ENCODE data around the gene CNTNAP1. TPM values are rescaled to one million over a fixed set of nuclear protein-coding genes. Genes with fewer than 3 reads are reported as not detected.
"Not testable (repeated sequence)": the region's sequence is repeated elsewhere in the genome, so short reads cannot be mapped to it uniquely, and the experiment has no call there.

The CNTNAP1 gene
- total RNA-seq, 4 donors from 2014 or later, result 3.7 to 43.8 (median 10.1) TPM

GRCh38 chr17:42655528-42655927, 26.8 kb upstream of the CNTNAP1 start:
- H3K4me3 ChIP-seq, result no peak overlapping the region
- no peak for TF ChIP-seq CTCF (IDR thresholded peaks at IDR 0.05)
- peaks cover 18% of the 10 kb centered on the region for H3K27me3 ChIP-seq
- 55 to 63% methylated on average over 2 of the region's 2 CpGs for WGBS, 2 donors (ENCODE audit: low coverage in 1 of 2)
- intact Hi-C loops (cut with DNase I; ENCODE audit: low total_unique reads), result no loop called here
- H3K27ac ChIP-seq, result no peak overlapping the region
- no peaks in the 10 kb centered on the region for H3K36me3 ChIP-seq
- DNase-seq, result no peak
- no peaks in the 10 kb centered on the region for H3K9me3 ChIP-seq
- H3K4me1 ChIP-seq, result peaks cover 5 to 34% (median 28%) of the 10 kb centered on the region in 4 donors
- in situ Hi-C loops (cut with MboI; ENCODE audit: low pct_ligation_motif_present in 1 of 4, low pct_unique_long_range_greater_than_20kb in 1 of 4, low sequenced_read_pairs in 3 of 4), result no loop called here

DNA sequence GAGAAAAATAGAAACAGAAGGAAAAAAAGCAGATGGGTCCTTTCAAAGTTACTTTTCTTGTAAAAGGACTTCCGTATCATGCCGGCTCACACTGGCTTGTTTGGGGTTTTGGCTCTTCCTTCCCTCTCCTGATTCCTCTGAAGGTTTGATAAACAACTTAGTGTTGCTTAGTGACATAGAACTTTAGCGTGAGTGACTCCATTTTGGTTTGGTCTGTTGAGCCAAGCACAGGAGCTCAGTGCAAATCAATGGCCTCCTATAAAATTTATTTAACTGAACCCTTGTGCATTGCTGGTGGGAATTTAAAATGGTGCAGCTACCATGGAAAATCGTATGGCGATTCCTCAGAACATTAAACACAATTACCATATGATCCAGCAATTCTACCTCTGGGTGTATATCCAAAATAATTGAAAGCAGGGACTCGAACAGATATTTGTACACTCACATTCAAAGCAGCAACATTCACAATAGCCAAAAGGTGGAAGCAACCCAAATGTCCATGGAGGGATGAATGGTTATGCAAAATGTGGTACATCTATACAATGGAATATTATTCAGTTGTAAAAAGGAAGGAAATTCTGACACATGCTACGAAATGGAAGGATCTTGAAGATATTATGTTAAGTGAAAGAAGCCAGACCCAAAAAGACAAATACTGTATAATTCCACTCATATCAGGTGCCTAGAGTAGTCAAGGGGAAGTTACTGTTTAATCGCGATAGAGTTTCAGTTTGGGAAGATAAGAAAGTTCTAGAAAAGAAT, 24.3 kb upstream of the CNTNAP1 start:
- Histone ChIP-seq H3K4me1 (peaks cover 5 to 41% (median 32%) of the 10 kb centered on the region in 4 donors), H3K9me3 (no peaks in the 10 kb centered on the region), H3K36me3 (no peaks in the 10 kb centered on the region), H3K27ac (no peak overlapping the region), H3K4me3 (no peak overlapping the region), H3K27me3 (peaks cover 17% of the 10 kb centered on the region)
- WGBS, 2 donors (ENCODE audit: low coverage in 1 of 2), result 82% methylated on average over 8 to 9 of the region's 9 CpGs
- no peak for DNase-seq
- intact Hi-C loops (cut with DNase I; ENCODE audit: low total_unique reads) (no loop called here), in situ Hi-C loops (cut with MboI; ENCODE audit: low pct_ligation_motif_present in 1 of 4, low pct_unique_long_range_greater_than_20kb in 1 of 4, low sequenced_read_pairs in 3 of 4) (no loop called here)
- TF ChIP-seq POLR2AphosphoS5 (IDR thresholded peaks at IDR 0.05), result no peak
- TF ChIP-seq EP300 (IDR thresholded peaks at IDR 0.05; ENCODE audit: low read depth), result no peak
- TF ChIP-seq POLR2A (IDR thresholded peaks at IDR 0.05), result no peak
- TF ChIP-seq CTCF (IDR thresholded peaks at IDR 0.05), result no peak

DNA sequence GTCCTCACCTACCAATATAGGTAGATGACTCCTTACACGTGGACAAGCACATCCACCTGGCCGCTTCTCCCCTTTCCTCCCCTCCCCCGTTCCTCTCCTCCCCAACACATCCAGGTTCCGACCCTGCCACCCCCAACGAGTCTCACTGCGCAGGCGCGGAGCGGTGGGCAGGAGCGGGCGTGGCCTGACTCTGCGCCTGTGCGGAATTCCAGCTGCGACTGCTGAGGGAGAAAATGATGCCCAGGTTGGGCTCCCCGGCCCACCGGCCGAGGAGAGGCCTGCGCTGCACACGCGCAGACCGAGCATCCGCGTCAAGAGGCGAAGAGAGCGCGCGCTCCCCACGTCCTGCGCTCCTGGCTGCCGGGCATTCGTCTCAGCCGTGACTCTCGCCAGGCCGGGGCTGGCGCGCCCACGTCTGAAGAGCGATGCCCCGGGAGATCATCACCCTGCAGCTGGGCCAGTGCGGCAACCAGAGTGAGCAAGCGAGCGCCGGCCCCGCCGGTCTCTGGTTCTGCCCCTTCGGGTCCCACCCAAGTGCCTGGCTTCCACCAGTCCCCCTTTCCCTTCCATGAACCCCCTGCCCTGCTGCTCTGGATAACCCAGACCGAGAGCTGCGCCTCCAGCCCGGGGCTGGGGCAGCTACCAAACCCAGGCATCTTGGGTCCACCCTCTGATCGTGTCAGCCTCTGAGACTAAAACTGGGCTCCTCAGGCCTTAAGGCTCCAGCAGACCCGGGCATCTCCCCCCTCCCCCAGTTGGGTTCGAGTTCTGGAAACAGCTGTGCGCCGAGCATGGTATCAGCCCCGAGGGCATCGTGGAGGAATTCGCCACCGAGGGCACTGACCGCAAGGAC, 23.0 kb upstream of the CNTNAP1 start, which contains the start of gene TUBG2:
Gene TUBG2, plus strand, starts transcription at position 206 of the 853 bp plus-strand sequence. Its CDS starts 220 bp downstream, at position 426.
- 0 to 2% methylated on average over 3 to 52 of the region's 59 CpGs for WGBS, 2 donors (ENCODE audit: low coverage in 1 of 2)
- TF ChIP-seq POLR2A (IDR thresholded peaks at IDR 0.05) (peak; percentile 53), EP300 (IDR thresholded peaks at IDR 0.05; ENCODE audit: low read depth) (no peak), CTCF (IDR thresholded peaks at IDR 0.05) (no peak), POLR2AphosphoS5 (IDR thresholded peaks at IDR 0.05) (peak; percentile 65 to 78 (median 69))
- intact Hi-C loops (cut with DNase I; ENCODE audit: low total_unique reads), result no loop called here

DNA sequence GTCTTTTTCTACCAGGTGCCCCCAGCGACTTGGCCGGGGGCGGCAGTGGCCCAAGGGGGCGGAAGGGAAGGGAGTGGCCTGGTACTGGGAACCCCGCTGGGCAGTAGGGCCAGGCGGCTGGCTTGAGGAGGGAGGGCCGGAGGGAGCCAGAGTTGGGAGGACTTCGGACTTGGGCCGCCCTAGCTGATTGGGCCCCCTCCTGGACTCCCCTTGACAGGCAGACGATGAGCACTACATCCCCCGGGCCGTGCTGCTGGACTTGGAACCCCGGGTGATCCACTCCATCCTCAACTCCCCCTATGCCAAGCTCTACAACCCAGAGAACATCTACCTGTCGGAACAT, 22.4 kb upstream of the CNTNAP1 start:
- in situ Hi-C loops (cut with MboI; ENCODE audit: low pct_ligation_motif_present in 1 of 4, low pct_unique_long_range_greater_than_20kb in 1 of 4, low sequenced_read_pairs in 3 of 4); H3K27me3 ChIP-seq; DNase-seq; H3K9me3 ChIP-seq; H3K36me3 ChIP-seq; intact Hi-C loops (cut with DNase I; ENCODE audit: low total_unique reads): not testable (repeated sequence)
- Histone ChIP-seq H3K27ac (peak overlapping the region; percentile 70 to 88 (median 82)), H3K4me1 (peaks cover 0 to 26% (median 17%) of the 10 kb centered on the region in 4 donors), H3K4me3 (peak overlapping the region in 3 of 4 donors; percentile 45 to 57 (median 53))
- 100% methylated on average over 1 of the region's 14 CpGs; no CpG with 5 or more reads in 1 of the 2 donors for WGBS, 2 donors (ENCODE audit: low coverage in 1 of 2)

More for the DNA sequence above, 23.0 kb upstream of the CNTNAP1 start, which contains the start of gene TUBG2:
- Histone ChIP-seq H3K9me3 (no peaks in the 10 kb centered on the region), H3K27ac (peak within 1 kb of the TSS; percentile 70 to 88 (median 82)), H3K27me3 (peaks cover 4% of the 10 kb centered on the region), H3K4me3 (peak within 1 kb of the TSS; percentile 45 to 57 (median 51)), H3K4me1 (peaks cover 0 to 30% (median 20%) of the 10 kb centered on the region in 4 donors), H3K36me3 (no peaks in the 10 kb centered on the region)
- in situ Hi-C loops (cut with MboI; ENCODE audit: low pct_ligation_motif_present in 1 of 4, low pct_unique_long_range_greater_than_20kb in 1 of 4, low sequenced_read_pairs in 3 of 4), result no loop called here
- DNase-seq, result peak; percentile 88

Measured in transverse colon (tissue), 4 donors.